ENCODE measurements around the gene KLK15.

- TF ChIP-seq, protein P1, sequence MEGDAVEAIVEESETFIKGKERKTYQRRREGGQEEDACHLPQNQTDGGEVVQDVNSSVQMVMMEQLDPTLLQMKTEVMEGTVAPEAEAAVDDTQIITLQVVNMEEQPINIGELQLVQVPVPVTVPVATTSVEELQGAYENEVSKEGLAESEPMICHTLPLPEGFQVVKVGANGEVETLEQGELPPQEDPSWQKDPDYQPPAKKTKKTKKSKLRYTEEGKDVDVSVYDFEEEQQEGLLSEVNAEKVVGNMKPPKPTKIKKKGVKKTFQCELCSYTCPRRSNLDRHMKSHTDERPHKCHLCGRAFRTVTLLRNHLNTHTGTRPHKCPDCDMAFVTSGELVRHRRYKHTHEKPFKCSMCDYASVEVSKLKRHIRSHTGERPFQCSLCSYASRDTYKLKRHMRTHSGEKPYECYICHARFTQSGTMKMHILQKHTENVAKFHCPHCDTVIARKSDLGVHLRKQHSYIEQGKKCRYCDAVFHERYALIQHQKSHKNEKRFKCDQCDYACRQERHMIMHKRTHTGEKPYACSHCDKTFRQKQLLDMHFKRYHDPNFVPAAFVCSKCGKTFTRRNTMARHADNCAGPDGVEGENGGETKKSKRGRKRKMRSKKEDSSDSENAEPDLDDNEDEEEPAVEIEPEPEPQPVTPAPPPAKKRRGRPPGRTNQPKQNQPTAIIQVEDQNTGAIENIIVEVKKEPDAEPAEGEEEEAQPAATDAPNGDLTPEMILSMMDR (IDR thresholded peaks at IDR 0.05) = no peak
- no peak for TF ChIP-seq EP300 (IDR thresholded peaks at IDR 0.05)
- TF ChIP-seq POLR2A (IDR thresholded peaks at IDR 0.05) = no peak
Measured at GRCh38 chr19:50827476-50827875, 5.9 kb downstream of the KLK15 start.

Measured in tibial nerve (tissue), 4 donors.